Liver (tissue), 3 donors: ENCODE data around the gene OLFML2B.

Experiments
- CTCF ChIP-seq: fragments of 150-350 bp; IDR thresholded peaks from 2 replicates; pipeline ENCODE4 v1.5.1; 2017; ENCODE audit warnings: improper control_type of control experiment, low read depth, low read length; ENCODE audit not compliant: missing input control
- GABPA ChIP-seq, 2 donors: IDR thresholded peaks in 1 of 2; conservative IDR thresholded peaks in 1 of 2; 2 replicates each; pipeline ENCODE4 v1.6.1; 2016; ENCODE audit warnings: antibody characterized with exemption in 2 of 2, mild to moderate bottlenecking in 1 of 2, moderate library complexity in 1 of 2
- JUND ChIP-seq, 2 donors: IDR thresholded peaks; 2 replicates each; pipeline ENCODE4 v1.6.1; 2016; ENCODE audit warnings: antibody characterized with exemption in 2 of 2
- MAX ChIP-seq: IDR thresholded peaks from 2 replicates; pipeline ENCODE4 v1.6.1; 2016; ENCODE audit warnings: antibody characterized with exemption
- RAD21 ChIP-seq, 2 donors: IDR thresholded peaks; 2 replicates each; pipeline ENCODE4 v1.6.1; 2016; ENCODE audit warnings: antibody characterized with exemption in 2 of 2, mild to moderate bottlenecking in 2 of 2
- REST ChIP-seq: IDR thresholded peaks from 2 replicates; pipeline ENCODE4 v1.6.1; 2016; ENCODE audit warnings: antibody characterized with exemption, mild to moderate bottlenecking
- SP1 ChIP-seq: IDR thresholded peaks from 2 replicates; pipeline ENCODE4 v1.6.1; 2018; ENCODE audit warnings: antibody characterized with exemption, mild to moderate bottlenecking
- TAF1 ChIP-seq: conservative IDR thresholded peaks from 2 replicates; pipeline ENCODE4 v1.6.1; 2016; ENCODE audit warnings: antibody characterized with exemption, mild to moderate bottlenecking
- YY1 ChIP-seq: IDR thresholded peaks from 2 replicates; pipeline ENCODE4 v1.6.1; 2016; ENCODE audit warnings: antibody characterized with exemption, mild to moderate bottlenecking
- TF ChIP-seq, protein P1 (sequence below): IDR thresholded peaks from 2 replicates; pipeline ENCODE4 v1.6.1; 2016; ENCODE audit warnings: antibody characterized with exemption
- donor health status: healthy.
- donor health status: healthy.

- no peak for TF ChIP-seq RAD21 (IDR thresholded peaks at IDR 0.05)
- no peak for TF ChIP-seq SP1
- TF ChIP-seq CTCF, result no peak
- no peak for TF ChIP-seq JUND (IDR thresholded peaks at IDR 0.05)
- TF ChIP-seq GABPA (IDR thresholded peaks at IDR 0.05 in 1 of 2, conservative IDR thresholded peaks at IDR 0.05 in 1 of 2), result no peak
- no peak for TF ChIP-seq YY1
- TF ChIP-seq, protein P1, sequence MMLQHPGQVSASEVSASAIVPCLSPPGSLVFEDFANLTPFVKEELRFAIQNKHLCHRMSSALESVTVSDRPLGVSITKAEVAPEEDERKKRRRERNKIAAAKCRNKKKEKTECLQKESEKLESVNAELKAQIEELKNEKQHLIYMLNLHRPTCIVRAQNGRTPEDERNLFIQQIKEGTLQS, result no peak
- no peak for TF ChIP-seq MAX
- no peak for TF ChIP-seq REST
- TF ChIP-seq TAF1, result no peak
These were observed 24.2 kb downstream of the OLFML2B start for GRCh38 chr1:161999301-162000052.
